MM.1S (cell line): Measurements from ENCODE around the gene FMN1.
A peak's percentile ranks its signal among the peaks of the same experiment; 100 is the strongest.

Experiments
- CTCF ChIP-seq: fragments of 300-600 bp; sonication (generic); IDR thresholded peaks from 2 replicates; pipeline ENCODE4 v1.5.1; 2016; ENCODE audit warnings: antibody characterized with exemption, low read length, mixed read lengths
- EZH2 ChIP-seq: fragments of 300-600 bp; sonication (generic); optimal IDR thresholded peaks from 2 replicates; pipeline ENCODE3; 2017; ENCODE audit warnings: low read depth, mild to moderate bottlenecking, antibody characterized with exemption, low read length, mixed read lengths
- EZH2phosphoT487 ChIP-seq: fragments of 300-600 bp; sonication (generic); IDR thresholded peaks from 2 replicates; pipeline ENCODE4 v1.6.1; 2018; ENCODE audit warnings: antibody characterized with exemption, low read length

- TF ChIP-seq CTCF (peak; percentile 47), EZH2 (no peak), EZH2phosphoT487 (no peak)
Measured at GRCh38 chr15:32994810-32995424, 199.6 kb downstream of the FMN1 start.
